ENCODE measurements around the gene ZBED2. TPM values are rescaled to one million over a fixed set of nuclear protein-coding genes. Genes with fewer than 3 reads are reported as not detected.
"Not testable (repeated sequence)": the region's sequence is repeated elsewhere in the genome, so short reads cannot be mapped to it uniquely, and the experiment has no call there.

ZBED2 gene
- total RNA-seq, 1 donor from 2014 or later, result 15.2 TPM

- DNase-seq (ENCODE audit: low read depth), result no peak
Observed at GRCh38 chr3:111571907-111572460, 23.2 kb downstream of the ZBED2 start.

- no peak for DNase-seq (ENCODE audit: low read depth)
Observed at GRCh38 chr3:111571282-111571681, 23.9 kb downstream of the ZBED2 start.

- no peak for DNase-seq (ENCODE audit: low read depth)
Observed at GRCh38 chr3:111570404-111571030, 24.6 kb downstream of the ZBED2 start.

- DNase-seq (ENCODE audit: low read depth), result no peak
Observed at GRCh38 chr3:111568911-111569310, 26.2 kb downstream of the ZBED2 start.

GRCh38 chr3:111568355-111568754 lies 26.8 kb downstream of the ZBED2 start:
- no peak for DNase-seq (ENCODE audit: low read depth)

GRCh38 chr3:111566844-111567243 lies 28.3 kb downstream of the ZBED2 start:
- no peak for DNase-seq (ENCODE audit: low read depth)

- DNase-seq (ENCODE audit: low read depth), result not testable (repeated sequence)
Observed at GRCh38 chr3:111561902-111562301, 33.2 kb downstream of the ZBED2 start.

GRCh38 chr3:111548756-111549155 lies 46.4 kb downstream of the ZBED2 start:
- no peak for DNase-seq (ENCODE audit: low read depth)

- DNase-seq (ENCODE audit: low read depth), result peak; percentile 14
Observed at GRCh38 chr3:111548092-111548491, 47.1 kb downstream of the ZBED2 start.

- DNase-seq (ENCODE audit: low read depth), result no peak
Observed at GRCh38 chr3:111547631-111548030, 47.5 kb downstream of the ZBED2 start.

GRCh38 chr3:111545349-111545748 lies 49.8 kb downstream of the ZBED2 start:
- no peak for DNase-seq (ENCODE audit: low read depth)

Other genes with a start within 250 kb of the ZBED2 start
- gene CD96, start 53.1 kb downstream of the ZBED2 start, total RNA-seq, result 0.05 TPM in 1 of 2 replicates, not detected in the other
- gene PLCXD2, start 79.3 kb upstream of the ZBED2 start, total RNA-seq, result 8.9 and 36.4 TPM in 2 replicates

Data from renal cortical epithelial cell (primary cell).